Endothelial cell (in vitro differentiated cells): ENCODE measurements around the gene PDZD2. TPM values are rescaled to one million over a fixed set of nuclear protein-coding genes. Genes with fewer than 3 reads are reported as not detected.

Experiments used
- DNase-seq: peaks from one replicate; pipeline ENCODE4 v3.0.0; 2021; ENCODE audit warnings: low spot score
- H3K27ac Mint-ChIP-seq: one replicate; pipeline ENCODE4 v1.8.0; 2021; ENCODE audit warnings: mixed read lengths, inconsistent platforms; ENCODE audit not compliant: unreplicated experiment
- H3K27me3 Mint-ChIP-seq: one replicate; pipeline ENCODE4 v1.8.0; 2021; ENCODE audit warnings: mild to moderate bottlenecking, moderate library complexity, mixed read lengths, inconsistent platforms; ENCODE audit not compliant: unreplicated experiment
- H3K36me3 Mint-ChIP-seq: one replicate; pipeline ENCODE4 v1.8.0; 2021; ENCODE audit warnings: mild to moderate bottlenecking, low read depth, mixed read lengths, inconsistent platforms; ENCODE audit not compliant: unreplicated experiment
- H3K4me1 Mint-ChIP-seq: one replicate; pipeline ENCODE4 v1.8.0; 2021; ENCODE audit warnings: mild to moderate bottlenecking, mixed read lengths, inconsistent platforms; ENCODE audit not compliant: unreplicated experiment
- H3K4me3 Mint-ChIP-seq: one replicate; pipeline ENCODE4 v1.8.0; 2021; ENCODE audit warnings: mild to moderate bottlenecking, mixed read lengths, inconsistent platforms; ENCODE audit not compliant: unreplicated experiment
- H3K9me3 Mint-ChIP-seq: one replicate; pipeline ENCODE4 v1.8.0; 2021; ENCODE audit warnings: mixed read lengths, inconsistent platforms; ENCODE audit not compliant: unreplicated experiment
- total RNA-seq: library from RNA; stranded (reverse); fragmentation: NEBNext Ultra II Directional; extraction: Animal tissue kit (Norgen Biotek cat#: 25700); gene quantifications from one replicate; pipeline ENCODE4 v1.2.1, GENCODE V29; 2021; ENCODE audit not compliant: unreplicated experiment
- TF ChIP-seq, protein P1 (sequence below): fragments of 200-600 bp; sonication (generic); IDR thresholded peaks from one replicate; pipeline ENCODE4 v1.5.0; 2021; ENCODE audit warnings: antibody characterized with exemption; ENCODE audit not compliant: unreplicated experiment

The PDZD2 gene
- total RNA-seq, 1 donor from 2014 or later, result 71.1 TPM

DNA sequence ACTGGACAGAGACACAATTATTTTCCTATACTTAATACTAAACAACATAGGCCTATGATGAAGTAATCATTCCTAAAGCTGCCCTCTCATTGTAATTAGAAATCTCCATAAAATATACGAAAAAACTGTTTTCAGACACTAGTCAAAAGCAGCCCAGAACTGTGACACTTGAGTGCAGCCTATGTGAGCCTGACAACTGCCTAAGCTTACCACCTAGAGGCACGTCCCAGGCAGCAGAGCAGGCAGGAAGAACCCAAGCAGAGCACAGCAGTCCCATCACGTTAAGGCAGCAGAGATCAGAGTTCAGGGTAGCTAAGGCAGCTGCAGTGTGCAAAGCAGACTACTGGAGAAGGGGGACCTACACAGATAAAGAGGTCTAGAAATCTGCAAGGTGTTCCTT is 488.8 kb downstream of the PDZD2 start:
- TF ChIP-seq, protein P1, sequence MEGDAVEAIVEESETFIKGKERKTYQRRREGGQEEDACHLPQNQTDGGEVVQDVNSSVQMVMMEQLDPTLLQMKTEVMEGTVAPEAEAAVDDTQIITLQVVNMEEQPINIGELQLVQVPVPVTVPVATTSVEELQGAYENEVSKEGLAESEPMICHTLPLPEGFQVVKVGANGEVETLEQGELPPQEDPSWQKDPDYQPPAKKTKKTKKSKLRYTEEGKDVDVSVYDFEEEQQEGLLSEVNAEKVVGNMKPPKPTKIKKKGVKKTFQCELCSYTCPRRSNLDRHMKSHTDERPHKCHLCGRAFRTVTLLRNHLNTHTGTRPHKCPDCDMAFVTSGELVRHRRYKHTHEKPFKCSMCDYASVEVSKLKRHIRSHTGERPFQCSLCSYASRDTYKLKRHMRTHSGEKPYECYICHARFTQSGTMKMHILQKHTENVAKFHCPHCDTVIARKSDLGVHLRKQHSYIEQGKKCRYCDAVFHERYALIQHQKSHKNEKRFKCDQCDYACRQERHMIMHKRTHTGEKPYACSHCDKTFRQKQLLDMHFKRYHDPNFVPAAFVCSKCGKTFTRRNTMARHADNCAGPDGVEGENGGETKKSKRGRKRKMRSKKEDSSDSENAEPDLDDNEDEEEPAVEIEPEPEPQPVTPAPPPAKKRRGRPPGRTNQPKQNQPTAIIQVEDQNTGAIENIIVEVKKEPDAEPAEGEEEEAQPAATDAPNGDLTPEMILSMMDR, result no peak
- H3K4me1 Mint-ChIP-seq, result peaks cover 28% of the 10 kb centered on the region
- DNase-seq, result no peak
- no peaks in the 10 kb centered on the region for H3K27me3 Mint-ChIP-seq
- no peaks in the 10 kb centered on the region for H3K9me3 Mint-ChIP-seq
- no peak overlapping the region for H3K4me3 Mint-ChIP-seq
- H3K27ac Mint-ChIP-seq, result peak overlapping the region; percentile 25
- peaks cover 33% of the 10 kb centered on the region for H3K36me3 Mint-ChIP-seq

DNA sequence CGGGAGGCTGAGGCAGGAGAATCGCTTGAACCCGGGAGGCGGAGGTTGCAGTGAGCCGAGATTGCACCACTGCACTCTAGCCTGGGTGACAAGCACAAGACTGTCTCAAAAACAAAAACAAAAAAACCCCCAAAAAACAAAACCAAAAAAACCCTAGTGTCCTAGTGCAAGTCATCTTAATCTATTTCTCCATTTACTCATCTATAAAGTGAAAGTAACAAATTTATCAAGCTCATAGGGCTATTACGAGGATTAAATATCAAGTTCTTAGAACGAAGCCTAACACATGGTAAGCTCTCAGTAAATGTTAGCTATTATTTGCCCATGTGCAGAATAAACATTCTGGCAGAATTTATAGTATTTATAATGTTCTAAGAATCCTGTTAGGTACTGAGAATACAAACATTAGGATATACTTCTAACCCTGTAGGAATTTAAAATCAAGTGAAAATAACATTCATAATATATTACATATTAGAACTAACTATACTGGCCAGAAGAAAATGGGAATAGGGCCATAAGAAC is 490.2 kb downstream of the PDZD2 start:
- Mint-ChIP-seq H3K4me3 (no peak overlapping the region), H3K4me1 (peaks cover 25% of the 10 kb centered on the region), H3K9me3 (no peaks in the 10 kb centered on the region), H3K27ac (no peak overlapping the region), H3K36me3 (peaks cover 33% of the 10 kb centered on the region), H3K27me3 (no peaks in the 10 kb centered on the region)
- TF ChIP-seq, protein P1, result no peak
- DNase-seq, result no peak

DNA sequence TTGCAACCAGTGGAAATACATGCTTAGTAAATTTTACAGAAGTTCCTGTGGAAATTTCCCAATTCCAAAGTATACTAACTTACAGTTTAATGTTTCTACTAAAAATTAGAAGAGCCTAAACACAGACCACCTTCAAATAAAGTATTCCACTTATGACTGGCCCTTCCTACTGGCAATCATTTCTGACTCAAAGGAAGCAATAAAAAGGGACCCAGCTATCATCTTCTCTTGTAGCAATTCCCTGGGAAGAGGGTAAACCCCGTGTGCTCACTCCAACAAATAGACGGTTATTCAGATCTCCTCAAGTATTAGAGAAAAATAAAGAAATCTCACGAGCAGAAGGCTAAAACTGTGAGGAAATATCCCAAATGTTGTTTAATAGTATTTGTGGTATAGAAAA is 491.9 kb downstream of the PDZD2 start:
- Mint-ChIP-seq H3K36me3 (peaks cover 32% of the 10 kb centered on the region), H3K9me3 (no peaks in the 10 kb centered on the region), H3K27ac (no peak overlapping the region), H3K4me3 (no peak overlapping the region), H3K4me1 (peaks cover 22% of the 10 kb centered on the region), H3K27me3 (no peaks in the 10 kb centered on the region)
- TF ChIP-seq, protein P1, result no peak
- DNase-seq, result no peak

DNA sequence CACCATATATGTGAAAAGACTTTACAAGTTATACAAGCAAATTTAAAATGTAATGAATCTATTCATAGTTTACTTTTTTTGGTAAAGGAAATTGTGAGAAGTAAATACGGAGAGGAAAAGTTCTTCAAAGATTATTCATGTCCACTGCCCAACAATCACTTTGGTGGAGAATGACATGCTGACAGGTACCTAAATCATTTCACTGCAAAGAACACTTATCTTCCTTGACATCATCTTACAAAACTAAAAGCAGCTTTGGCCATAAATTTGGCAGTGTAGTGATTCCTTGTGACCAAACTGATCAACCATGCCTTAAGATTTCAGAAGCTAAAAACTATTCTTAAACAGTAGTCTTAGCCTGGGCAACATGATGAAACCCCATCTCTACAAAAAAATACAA is 492.7 kb downstream of the PDZD2 start:
- Mint-ChIP-seq H3K36me3 (peaks cover 27% of the 10 kb centered on the region), H3K27ac (no peak overlapping the region), H3K4me1 (peaks cover 16% of the 10 kb centered on the region), H3K9me3 (no peaks in the 10 kb centered on the region), H3K4me3 (no peak overlapping the region), H3K27me3 (no peaks in the 10 kb centered on the region)
- no peak for DNase-seq
- TF ChIP-seq, protein P1, result no peak

DNA sequence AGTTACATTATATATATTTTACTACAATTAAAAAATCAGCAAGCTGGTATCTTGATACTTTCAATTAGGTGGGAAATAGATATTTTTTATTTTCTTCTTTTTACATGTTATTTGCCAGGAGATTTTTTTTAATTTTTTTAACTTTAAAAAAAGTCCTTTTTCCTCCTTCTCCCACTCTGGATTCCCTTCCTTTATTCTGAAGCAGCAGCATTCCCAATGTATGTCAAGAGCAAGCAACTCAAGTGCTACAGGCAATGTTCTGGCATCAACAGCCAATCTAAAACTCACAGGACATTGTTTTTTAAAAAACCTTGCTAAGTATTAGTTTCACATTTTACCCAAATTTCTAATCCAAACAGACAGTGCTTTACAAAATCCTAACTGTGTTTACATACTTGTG is 493.8 kb downstream of the PDZD2 start:
- no peak for DNase-seq
- peaks cover 13% of the 10 kb centered on the region for H3K4me1 Mint-ChIP-seq
- TF ChIP-seq, protein P1, result no peak
- H3K9me3 Mint-ChIP-seq, result no peaks in the 10 kb centered on the region
- H3K36me3 Mint-ChIP-seq, result peaks cover 25% of the 10 kb centered on the region
- H3K27ac Mint-ChIP-seq, result no peak overlapping the region
- no peaks in the 10 kb centered on the region for H3K27me3 Mint-ChIP-seq
- H3K4me3 Mint-ChIP-seq, result peak overlapping the region; percentile 5
